HG03103 (cell line): Measurements from ENCODE around the gene AK5.
"Not testable (repeated sequence)": the region's sequence is repeated elsewhere in the genome, so short reads cannot be mapped to it uniquely, and the experiment has no call there.

Experiments
- ATAC-seq: cut with Tn5 transposase; IDR thresholded peaks from one replicate; pipeline ENCODE4 v1.9.1; 2021; ENCODE audit warnings: low read depth; ENCODE audit not compliant: unreplicated experiment

AK5 gene

DNA sequence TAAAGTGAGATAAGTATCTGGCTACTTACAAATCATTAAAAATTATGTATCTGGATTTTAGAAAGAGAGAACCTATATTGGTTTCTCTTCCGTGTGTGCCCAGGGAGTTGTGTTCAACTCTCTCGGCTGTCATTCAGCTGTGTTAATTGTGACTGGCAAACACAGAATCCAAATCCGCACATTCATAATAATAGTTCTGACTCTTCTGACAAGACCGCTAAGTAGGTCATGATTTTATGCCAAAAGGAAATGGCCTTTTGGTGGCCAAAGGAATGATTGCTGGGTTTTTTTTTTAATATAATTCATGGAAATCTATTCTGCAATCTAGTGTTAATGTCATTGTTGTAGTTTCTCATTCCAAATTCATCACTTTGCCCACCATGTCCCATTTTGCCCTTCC is 110.7 kb downstream of the AK5 start:
- ATAC-seq, result no peak

DNA sequence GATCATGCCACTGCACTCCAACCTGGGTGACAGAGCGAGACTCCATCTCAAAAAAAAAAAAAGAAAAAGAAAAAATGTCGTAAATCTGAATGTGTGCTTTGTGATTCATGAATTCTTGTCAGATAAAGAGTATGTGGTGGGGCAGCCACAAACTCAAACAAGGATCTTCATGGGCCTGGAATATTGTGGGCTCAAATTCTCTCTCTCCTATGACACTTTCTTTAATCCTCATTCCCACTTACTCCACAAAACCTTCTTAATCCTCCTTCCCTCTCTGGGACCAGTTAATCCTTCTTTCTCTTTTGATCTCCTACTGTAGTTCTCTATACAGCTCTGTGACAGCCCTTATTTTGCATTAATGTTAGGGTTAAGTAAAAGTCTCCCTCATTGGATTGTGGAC is 112.3 kb downstream of the AK5 start:
- ATAC-seq, result no peak

- no peak for ATAC-seq
These were observed 113.2 kb downstream of the AK5 start for GRCh38 chr1:77395051-77395450.

- no peak for ATAC-seq
These were observed 116.3 kb downstream of the AK5 start for GRCh38 chr1:77398152-77398551.

GRCh38 chr1:77399250-77400086 is 117.6 kb downstream of the AK5 start:
- ATAC-seq, result no peak

DNA sequence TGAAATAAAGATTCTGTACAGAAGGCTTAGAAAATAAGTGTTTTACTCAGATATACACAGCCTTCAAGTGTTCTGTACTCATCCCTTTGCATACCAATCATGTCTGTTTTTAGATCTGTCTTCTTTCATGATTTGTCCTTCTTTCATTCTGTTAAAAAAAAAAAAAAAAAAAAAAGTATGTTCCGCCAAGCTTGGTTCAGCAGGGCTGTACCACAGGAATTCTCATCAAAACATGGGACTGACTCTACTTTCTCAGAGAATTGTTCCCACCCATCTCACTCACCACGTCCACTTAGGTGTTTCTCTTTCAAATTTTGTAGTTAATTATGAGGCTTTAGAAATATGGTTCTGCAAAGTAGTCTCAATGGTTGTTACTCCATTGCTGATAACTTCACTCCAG is 119.0 kb downstream of the AK5 start:
- no peak for ATAC-seq

- no peak for ATAC-seq
These were observed 119.6 kb downstream of the AK5 start for GRCh38 chr1:77401384-77401783.

GRCh38 chr1:77405186-77405585 is 123.4 kb downstream of the AK5 start:
- ATAC-seq, result no peak

- no peak for ATAC-seq
These were observed 124.8 kb downstream of the AK5 start for GRCh38 chr1:77406661-77407060.

- no peak for ATAC-seq
These were observed 126.0 kb downstream of the AK5 start for GRCh38 chr1:77407738-77408375.

DNA sequence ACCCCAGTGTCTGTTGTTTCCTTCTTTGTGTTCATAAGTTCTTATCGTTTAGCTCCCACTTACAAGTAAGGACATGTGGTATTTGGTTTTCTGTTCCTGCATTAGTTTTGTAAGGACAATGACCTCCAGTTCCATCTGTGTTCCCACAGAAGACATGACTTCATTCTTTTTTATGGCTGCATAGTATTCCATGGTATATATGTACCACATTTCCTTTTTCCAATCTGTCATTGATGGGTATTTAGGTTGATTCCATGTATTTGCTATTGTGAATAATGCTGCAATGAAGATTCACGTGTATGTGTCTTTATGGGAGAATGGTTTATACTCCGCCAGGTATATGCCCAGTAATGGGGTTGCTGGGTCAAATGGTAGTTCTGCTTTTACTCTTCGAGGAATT is 127.1 kb downstream of the AK5 start:
- not testable (repeated sequence) for ATAC-seq

DNA sequence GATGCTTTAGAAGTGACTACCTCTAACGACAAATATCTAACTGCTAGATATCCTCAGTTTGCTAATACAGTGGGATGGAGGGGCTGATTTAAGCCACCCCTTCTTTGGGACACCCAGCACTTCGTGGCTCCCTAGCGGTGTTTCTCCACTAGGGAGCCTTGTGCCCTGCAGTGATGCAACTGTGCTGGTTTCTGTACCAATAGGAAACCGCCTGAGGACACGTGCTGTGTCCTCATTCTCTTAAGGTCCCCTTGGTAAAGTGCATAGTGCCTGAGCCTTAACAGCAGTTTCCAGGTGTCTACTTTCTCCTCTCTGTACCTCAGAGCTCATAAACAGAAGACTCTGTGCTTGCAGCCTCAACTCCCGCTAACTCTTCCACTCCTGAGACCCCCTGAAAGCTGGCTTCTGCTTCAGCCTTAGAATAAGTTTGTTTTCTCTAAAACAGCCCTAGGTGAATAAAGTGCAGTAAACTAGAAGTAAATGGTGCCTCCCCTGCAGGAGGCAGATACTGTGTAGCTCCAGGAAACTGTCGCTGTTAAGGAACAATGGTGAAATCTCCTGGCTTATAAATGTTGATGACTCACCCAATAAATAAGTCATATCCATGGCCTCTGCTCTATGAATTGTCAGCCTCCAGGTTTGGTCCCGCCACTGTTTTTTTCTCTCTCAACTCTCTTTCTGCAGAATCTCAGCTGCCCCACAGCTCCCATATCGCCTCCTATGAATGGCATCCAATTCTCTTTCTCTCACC is 130.4 kb downstream of the AK5 start:
- no peak for ATAC-seq

DNA sequence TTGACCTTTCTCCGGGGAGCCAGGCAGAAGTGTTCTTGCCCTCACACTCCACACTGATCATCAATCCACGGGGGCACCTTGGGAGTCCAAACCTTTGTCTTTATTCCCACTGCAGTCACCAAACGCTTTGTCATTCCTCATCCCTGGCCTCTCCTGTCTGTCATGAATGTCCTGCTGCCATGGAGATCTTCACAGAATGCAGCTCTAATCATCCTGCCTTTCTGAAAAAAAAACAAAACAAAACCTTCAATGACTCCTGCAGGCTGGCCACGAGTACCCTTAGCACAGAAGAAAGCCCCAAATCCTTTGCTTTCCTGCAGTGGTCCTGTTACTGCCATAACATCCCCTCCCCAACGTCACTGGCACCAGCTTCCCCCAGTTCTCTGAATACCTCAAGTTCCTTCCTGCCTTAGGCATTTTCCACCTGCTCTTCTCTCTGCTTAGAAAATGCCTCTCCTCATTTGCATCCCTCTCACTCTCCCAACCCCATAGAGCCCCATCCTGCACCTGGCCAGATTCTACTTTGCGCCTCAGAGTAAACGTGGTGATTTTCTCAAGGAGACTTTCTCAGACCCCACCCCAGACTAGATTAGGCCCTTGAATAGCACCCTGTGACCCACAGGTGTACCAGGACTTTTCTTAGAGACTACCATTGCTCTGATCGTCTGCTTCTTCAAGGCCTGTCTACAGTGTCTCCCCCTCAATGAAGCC is 131.2 kb downstream of the AK5 start:
- ATAC-seq, result peak; percentile 39

GRCh38 chr1:77413541-77414335 is 131.9 kb downstream of the AK5 start:
- peak; percentile 84 for ATAC-seq

- ATAC-seq, result no peak
These were observed 133.8 kb downstream of the AK5 start for GRCh38 chr1:77415579-77415978.

- no peak for ATAC-seq
These were observed 135.1 kb downstream of the AK5 start for GRCh38 chr1:77416692-77417450.

- ATAC-seq, result not testable (repeated sequence)
These were observed 136.2 kb downstream of the AK5 start for GRCh38 chr1:77418055-77418454.

DNA sequence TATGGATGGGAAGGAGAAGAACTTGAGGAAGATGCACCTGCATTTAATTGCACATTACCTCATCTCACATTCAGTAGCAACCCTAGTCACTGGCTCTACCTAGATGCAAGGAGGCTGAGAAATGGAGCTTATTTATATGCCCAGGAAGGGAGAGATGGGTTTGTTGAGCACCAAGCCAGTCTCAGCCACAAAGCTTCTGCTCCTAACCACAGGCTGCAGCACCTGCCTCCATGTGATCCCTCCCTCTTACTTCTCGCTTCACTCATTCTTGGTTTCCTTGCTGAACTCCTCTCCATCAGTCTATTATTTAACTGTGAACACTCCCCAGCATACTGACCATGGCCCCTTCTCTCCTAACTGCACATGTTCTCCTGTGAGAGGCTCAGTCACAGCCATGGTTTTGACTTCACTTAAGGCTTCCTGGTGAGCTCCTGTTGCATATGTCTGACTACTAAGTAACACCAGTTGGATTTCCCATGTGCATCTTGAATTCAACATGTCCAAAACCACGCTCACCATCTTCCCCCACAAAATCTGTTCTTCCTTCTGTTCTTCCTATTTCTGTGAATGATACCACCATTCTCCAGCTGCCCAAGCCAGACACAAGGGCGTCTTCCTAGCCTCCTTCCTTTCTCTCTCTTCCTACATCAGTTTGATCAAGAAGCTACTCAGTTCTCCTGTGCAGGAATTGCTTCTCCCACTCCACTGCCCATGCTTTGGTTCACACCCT is 139.8 kb downstream of the AK5 start:
- no peak for ATAC-seq

DNA sequence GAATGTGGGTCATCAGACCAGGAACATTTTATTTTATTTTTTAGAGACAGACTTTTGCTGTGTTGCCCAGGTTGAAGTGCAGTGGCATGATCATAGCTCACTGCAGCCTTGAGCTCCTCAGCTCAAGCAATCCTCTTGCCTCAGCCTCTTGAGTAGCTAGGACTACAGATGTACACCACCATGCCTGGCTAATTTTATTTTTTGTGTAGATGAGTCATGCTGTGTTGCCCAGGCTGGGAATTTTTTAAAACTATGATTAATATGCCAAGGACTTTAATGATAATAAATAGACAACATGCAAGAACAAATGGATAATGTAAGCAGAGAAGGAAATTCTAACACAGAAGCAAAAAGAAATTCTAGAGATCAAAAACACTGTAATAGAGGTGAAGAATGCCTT is 142.4 kb downstream of the AK5 start:
- no peak for ATAC-seq
